ENCODE data around the gene ROR1. TPM values are rescaled to one million over a fixed set of nuclear protein-coding genes. Genes with fewer than 3 reads are reported as not detected.

ROR1 gene
- polyA plus RNA-seq, 6 donors from 2014 or later = 0.36 to 6.2 (median 1.3) TPM

DNA sequence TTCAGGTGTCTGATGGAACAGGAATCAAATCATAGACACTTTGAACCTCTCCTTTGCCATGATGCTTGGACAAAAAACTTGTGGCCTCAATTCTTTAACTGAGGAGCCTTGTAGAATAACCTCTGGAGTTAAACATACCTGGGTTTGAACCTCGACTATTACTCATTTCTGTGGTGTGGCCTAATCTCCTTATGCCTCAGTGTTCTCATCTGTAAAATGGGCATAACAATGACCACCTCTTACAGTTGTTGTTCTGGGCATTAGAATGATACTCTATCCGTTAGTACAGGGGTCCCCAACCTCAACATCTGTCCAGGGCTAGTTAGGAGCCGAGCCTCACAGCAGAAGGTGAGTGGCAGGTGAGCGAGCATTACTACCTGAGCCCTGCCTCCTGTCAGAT lies 137.2 kb downstream of the ROR1 start:
- no peak for DNase-seq
- no peaks in the 10 kb centered on the region for H3K36me3 Mint-ChIP-seq
- peaks cover 0 to 2% (median 0%) of the 10 kb centered on the region in 7 donors for H3K9me3 Mint-ChIP-seq
- no peak for ATAC-seq (ENCODE audit: low read depth in 2 of 2)
- H3K27ac Mint-ChIP-seq = no peak overlapping the region
- H3K4me1 Mint-ChIP-seq = peaks cover 0 to 5% (median 5%) of the 10 kb centered on the region in 3 donors
- peaks cover 23 to 49% (median 30%) of the 10 kb centered on the region in 3 donors for H3K27me3 Mint-ChIP-seq
- H3K4me3 Mint-ChIP-seq = no peak overlapping the region

DNA sequence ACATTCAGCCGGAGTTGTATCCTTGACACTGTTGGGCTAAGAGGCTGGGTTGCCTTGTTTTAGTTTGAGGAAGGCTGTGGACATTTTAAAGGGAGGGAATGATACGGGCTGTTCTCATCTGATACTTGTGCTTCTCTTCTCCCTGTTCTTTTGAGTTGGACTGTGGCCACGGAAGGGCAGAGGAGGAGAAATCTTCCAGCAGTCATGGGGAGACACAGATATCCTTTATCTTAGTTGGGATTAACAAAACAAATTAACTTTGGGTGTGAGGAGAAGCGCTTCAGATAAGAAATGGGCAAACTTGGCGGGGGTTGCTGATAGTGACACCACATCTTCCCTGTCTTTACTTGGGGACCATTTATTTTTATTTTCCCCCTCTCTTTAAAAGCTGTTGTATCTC lies 138.8 kb downstream of the ROR1 start:
- H3K27me3 Mint-ChIP-seq = peaks cover 23 to 44% (median 30%) of the 10 kb centered on the region in 3 donors
- H3K9me3 Mint-ChIP-seq = peaks cover 0 to 2% (median 0%) of the 10 kb centered on the region in 7 donors
- H3K36me3 Mint-ChIP-seq = no peaks in the 10 kb centered on the region
- no peak for ATAC-seq (ENCODE audit: low read depth in 2 of 2)
- H3K4me3 Mint-ChIP-seq = no peak overlapping the region
- DNase-seq = no peak
- H3K4me1 Mint-ChIP-seq = peaks cover 0 to 5% (median 5%) of the 10 kb centered on the region in 3 donors
- no peak overlapping the region for H3K27ac Mint-ChIP-seq

DNA sequence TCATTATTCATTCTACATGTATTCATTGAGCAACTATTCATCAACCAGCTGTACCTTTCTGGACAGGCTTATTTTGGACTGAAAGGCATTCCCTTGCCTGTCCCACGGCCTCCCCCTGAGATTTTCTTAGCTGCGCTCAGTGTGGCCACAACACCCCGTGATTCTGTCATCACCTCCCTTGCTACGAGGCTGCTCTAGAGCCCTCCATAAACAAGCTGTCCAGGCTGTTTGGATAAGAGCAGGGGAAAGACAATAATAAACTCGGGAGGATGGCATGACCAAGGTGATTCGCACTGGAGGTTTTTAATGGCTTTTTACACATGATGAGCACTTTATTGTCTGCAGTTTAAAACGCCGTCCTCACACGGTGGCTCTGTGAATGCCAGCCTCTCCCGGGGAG lies 139.7 kb downstream of the ROR1 start:
- ATAC-seq (ENCODE audit: low read depth in 2 of 2) = no peak
- peaks cover 0 to 5% (median 5%) of the 10 kb centered on the region in 3 donors for H3K4me1 Mint-ChIP-seq
- DNase-seq = no peak
- peak overlapping the region in 1 of 6 donors; percentile 17 for H3K27ac Mint-ChIP-seq
- H3K9me3 Mint-ChIP-seq = peaks cover 0 to 2% (median 0%) of the 10 kb centered on the region in 7 donors
- peaks cover 22 to 43% (median 30%) of the 10 kb centered on the region in 3 donors for H3K27me3 Mint-ChIP-seq
- H3K36me3 Mint-ChIP-seq = no peaks in the 10 kb centered on the region
- no peak overlapping the region for H3K4me3 Mint-ChIP-seq

DNA sequence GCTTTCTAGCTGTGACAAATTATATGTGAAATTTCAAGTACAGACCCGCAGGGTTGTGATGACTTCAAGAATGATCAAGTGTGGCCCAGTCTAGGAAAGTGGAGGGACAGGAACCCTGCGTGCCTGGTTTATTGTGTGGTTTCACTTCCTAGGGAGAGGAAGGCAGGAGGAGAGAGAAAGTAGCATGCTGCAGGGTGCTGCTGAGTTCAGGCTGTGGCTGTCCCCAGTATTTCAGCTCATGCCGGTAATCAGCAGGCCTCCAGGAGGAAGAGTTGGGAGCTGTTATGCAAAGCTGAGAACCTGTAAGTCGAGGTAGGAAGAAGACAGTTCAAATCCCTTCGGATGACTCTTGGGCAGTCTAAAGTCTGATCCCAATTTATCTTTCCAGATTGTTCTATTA lies 140.4 kb downstream of the ROR1 start:
- DNase-seq (no peak), ATAC-seq (ENCODE audit: low read depth in 2 of 2) (no peak)
- Mint-ChIP-seq H3K36me3 (no peaks in the 10 kb centered on the region), H3K4me3 (peak overlapping the region in 1 of 8 donors; percentile 53), H3K27me3 (peaks cover 16 to 36% (median 30%) of the 10 kb centered on the region in 3 donors), H3K27ac (peak overlapping the region in 2 of 6 donors; percentile 6 to 78), H3K9me3 (peaks cover 0 to 2% (median 0%) of the 10 kb centered on the region in 7 donors), H3K4me1 (peaks cover 0 to 5% (median 5%) of the 10 kb centered on the region in 3 donors)

DNA sequence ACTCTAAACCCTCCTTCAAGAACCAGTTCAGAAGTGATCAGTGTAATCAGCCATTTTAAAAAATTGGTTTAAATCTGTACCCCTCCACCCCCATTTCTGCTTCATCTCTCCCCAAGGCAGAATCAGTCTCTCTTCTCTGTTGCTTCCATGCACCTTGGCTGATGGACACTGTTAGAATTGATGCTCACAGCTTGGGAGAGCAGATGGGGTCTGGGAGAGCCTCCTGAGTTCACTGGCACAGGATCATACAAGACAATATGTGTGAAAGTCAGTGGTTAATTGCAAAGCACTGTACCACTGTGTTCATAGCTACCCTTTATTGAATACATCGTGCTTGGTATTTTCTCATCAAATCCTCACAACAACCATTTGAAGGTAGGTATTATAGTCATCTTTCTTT lies 140.9 kb downstream of the ROR1 start:
- no peak overlapping the region for H3K4me3 Mint-ChIP-seq
- H3K36me3 Mint-ChIP-seq = no peaks in the 10 kb centered on the region
- H3K9me3 Mint-ChIP-seq = peaks cover 0 to 2% (median 0%) of the 10 kb centered on the region in 7 donors
- peaks cover 0 to 5% (median 5%) of the 10 kb centered on the region in 3 donors for H3K4me1 Mint-ChIP-seq
- peaks cover 14 to 36% (median 30%) of the 10 kb centered on the region in 3 donors for H3K27me3 Mint-ChIP-seq
- DNase-seq (no peak), ATAC-seq (ENCODE audit: low read depth in 2 of 2) (no peak)
- peak overlapping the region in 1 of 6 donors; percentile 67 for H3K27ac Mint-ChIP-seq

DNA sequence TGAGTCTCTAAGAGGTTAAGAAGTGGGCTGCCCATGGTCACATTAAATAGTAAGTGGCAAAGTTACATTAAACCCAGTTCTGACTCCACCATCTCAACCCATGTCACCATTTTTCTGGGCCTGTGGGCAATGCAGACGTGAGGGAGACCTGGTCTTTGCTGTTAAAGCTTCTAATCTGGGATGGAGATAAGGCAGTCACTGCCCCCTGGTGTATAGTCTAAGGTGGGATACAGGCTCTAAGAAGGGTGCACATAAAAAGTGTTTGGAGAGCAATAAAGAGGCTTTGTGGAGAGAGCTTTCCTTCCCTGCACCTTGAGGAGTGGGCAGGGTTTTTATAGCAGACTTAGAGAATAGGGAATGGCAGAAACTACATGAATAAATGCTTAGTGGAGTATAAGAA lies 141.3 kb downstream of the ROR1 start:
- peaks cover 0 to 5% (median 5%) of the 10 kb centered on the region in 3 donors for H3K4me1 Mint-ChIP-seq
- peaks cover 12 to 37% (median 27%) of the 10 kb centered on the region in 3 donors for H3K27me3 Mint-ChIP-seq
- ATAC-seq (ENCODE audit: low read depth in 2 of 2) (peak; percentile 92 to 95), DNase-seq (peak; percentile 54)
- peaks cover 0 to 2% (median 0%) of the 10 kb centered on the region in 7 donors for H3K9me3 Mint-ChIP-seq
- no peak overlapping the region for H3K4me3 Mint-ChIP-seq
- H3K27ac Mint-ChIP-seq = no peak overlapping the region
- H3K36me3 Mint-ChIP-seq = no peaks in the 10 kb centered on the region

DNA sequence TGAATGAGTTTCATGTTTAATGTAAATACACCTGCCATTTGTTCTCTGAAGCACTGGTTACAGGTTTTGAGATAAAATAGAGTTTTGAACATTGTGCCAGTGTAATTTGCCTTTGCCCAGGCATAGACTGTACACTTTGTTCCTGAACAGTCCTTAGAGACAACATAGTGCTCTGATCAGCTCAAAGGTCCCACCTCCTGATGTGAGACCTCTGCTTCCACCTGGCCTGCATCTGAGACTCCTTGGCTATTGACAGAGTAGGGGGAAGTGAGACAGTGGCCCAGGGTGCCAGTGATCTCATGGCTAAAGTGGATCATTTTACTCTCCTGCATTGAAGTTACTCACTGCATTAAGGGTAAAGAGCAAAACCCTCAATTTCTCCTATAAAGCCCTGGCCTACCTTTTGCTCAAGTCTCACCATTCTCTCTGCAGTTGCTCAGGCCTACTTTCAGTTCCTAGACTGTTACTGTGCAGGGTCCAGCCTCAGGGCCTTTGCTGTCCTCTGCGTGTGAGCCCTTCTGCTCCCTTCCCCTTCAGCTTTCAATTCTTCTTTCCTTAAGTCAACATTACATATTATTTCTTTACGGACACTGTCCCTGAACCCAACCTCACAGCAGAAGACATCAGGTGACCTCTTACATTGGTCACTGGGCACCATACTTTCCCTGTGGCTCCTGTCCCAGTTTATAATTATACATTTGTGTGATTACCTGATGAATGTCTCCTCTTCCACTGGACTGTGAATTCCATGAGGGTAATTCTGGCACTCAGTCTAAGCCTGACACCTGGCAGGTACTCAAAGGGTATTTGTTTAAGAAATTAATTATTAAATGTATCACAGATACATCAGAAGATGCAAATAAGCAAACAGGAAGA lies 142.9 kb downstream of the ROR1 start:
- peaks cover 17 to 28% (median 19%) of the 10 kb centered on the region in 3 donors for H3K27me3 Mint-ChIP-seq
- H3K36me3 Mint-ChIP-seq = no peaks in the 10 kb centered on the region
- ATAC-seq (ENCODE audit: low read depth in 2 of 2) (no peak), DNase-seq (no peak)
- H3K9me3 Mint-ChIP-seq = peaks cover 0 to 2% (median 0%) of the 10 kb centered on the region in 7 donors
- H3K4me3 Mint-ChIP-seq = no peak overlapping the region
- peaks cover 0 to 5% (median 5%) of the 10 kb centered on the region in 3 donors for H3K4me1 Mint-ChIP-seq
- H3K27ac Mint-ChIP-seq = peak overlapping the region in 1 of 6 donors; percentile 35

DNA sequence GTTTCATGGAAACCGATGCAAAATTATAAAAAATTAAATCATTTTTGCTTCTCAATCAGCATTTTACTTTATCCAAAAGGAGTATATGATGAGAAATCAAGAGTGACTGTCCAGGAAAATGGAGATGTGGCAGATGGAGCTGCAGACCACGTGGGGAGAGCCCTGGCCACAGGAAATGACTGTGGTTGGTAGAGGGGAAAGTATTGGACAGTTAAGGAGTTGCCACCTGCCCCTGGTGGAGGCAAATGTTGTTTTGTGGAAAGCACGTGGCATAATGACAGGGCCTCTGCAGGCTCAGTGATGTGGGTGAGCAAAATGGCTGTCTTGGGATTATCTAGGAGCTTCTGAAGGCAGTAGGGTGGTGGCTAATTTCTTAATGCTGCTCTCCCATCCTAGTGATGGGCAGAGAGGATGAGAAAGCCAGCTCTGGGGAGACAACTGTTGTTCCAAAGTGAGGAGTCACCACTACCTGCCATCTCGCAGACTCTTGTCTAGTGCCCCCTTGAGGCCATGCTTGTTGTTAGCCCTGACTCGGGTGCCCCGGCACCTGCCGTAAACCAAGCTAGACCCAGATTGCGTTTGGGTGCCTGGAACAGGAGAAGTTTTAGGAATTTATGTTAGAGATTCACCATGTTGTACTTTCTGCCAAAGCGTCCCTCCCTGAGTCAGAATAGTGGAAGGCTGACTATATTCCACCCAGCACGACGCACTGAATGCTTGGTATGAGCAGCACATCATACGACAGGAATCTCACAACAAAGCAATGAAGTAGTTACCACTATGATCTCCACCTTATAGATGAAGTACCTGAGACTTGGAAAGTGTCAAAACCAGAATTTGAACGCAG lies 144.0 kb downstream of the ROR1 start:
- DNase-seq = no peak
- H3K27ac Mint-ChIP-seq = peak overlapping the region in 1 of 6 donors; percentile 46

DNA sequence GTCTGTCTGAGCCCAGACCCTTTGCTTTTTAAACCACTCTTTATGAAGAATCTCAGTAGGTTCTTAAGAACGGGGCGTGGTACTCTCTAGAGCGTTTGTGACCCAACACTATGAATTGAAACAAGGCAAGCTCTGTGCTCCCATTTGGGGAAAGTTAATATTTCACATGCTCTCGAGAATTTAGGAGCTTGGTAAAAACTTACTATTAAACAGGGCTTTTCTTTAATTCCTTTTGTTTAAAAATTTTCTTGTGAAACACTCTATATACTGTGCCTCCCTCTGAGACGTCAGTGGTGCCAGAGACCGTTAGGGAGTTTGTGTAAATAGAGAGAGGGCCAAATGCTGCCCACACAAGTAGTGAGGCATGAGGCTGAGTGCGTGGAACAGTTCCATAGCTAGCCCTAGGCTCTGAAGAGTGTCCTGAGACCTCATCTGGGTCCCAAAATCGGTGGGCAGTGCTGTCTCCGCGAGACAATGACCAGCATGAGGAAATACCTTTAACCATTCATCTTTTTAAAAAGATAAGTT lies 144.7 kb downstream of the ROR1 start:
- no peaks in the 10 kb centered on the region for H3K9me3 Mint-ChIP-seq
- no peaks in the 10 kb centered on the region for H3K36me3 Mint-ChIP-seq
- H3K27me3 Mint-ChIP-seq = peaks cover 10 to 20% (median 17%) of the 10 kb centered on the region in 3 donors
- no peak overlapping the region for H3K27ac Mint-ChIP-seq
- no peak for ATAC-seq (ENCODE audit: low read depth in 2 of 2)
- H3K4me1 Mint-ChIP-seq = peaks cover 0 to 10% (median 5%) of the 10 kb centered on the region in 3 donors
- H3K4me3 Mint-ChIP-seq = no peak overlapping the region
- no peak for DNase-seq

More for the DNA sequence above, 144.0 kb downstream of the ROR1 start:
- Mint-ChIP-seq H3K4me3 (no peak overlapping the region), H3K27me3 (peaks cover 10 to 20% (median 17%) of the 10 kb centered on the region in 3 donors), H3K36me3 (no peaks in the 10 kb centered on the region), H3K4me1 (peaks cover 0 to 10% (median 5%) of the 10 kb centered on the region in 3 donors), H3K9me3 (no peaks in the 10 kb centered on the region)
- no peak for ATAC-seq (ENCODE audit: low read depth in 2 of 2)

DNA sequence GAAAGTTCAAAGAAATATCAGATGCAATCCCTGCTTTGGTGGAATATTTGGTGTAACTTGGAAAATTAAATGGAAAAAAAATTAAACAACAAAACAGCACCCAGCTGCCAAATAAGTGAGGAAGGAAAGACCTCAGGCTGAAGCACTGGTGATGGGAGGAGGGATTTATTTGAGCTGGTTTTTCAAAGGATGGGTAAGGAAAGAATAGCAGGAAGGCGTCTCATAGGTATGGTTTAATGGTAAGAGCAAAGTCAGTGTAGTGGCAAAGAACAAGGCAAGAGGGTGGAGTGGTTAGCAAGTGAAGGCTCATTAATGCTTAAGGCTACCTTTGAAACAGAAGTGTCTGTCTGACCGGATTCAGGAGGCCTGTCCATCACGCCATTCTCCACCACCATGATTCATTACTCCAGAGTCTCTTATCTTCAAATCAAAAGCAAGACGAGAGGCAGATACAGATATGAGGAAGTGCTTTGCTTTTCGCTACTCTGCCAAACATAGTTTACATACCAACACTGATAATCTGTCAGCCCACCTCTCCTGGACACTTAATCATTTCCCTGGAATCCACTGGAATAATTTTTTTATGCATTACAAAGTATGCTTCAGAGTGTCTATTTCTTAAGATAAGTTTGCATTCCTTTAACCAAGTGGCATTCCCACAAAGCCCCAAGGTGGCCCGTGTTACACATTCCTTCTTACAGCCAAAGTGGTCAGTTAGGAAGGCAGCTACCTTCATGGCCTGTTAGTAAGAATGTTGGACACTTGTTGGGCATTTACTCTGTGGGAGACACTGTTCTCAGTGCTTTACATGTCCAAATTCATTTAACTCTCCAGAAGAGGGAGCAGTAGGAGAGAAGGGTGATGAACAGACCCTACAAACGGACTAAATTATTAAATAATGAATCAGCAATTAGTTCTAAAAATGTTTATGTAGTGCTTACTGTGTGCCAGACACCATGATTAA lies 146.6 kb downstream of the ROR1 start:
- Mint-ChIP-seq H3K36me3 (no peaks in the 10 kb centered on the region), H3K27ac (peak overlapping the region in 1 of 6 donors; percentile 9), H3K4me3 (peak overlapping the region in 1 of 8 donors; percentile 11), H3K27me3 (peaks cover 0 to 13% (median 10%) of the 10 kb centered on the region in 3 donors), H3K9me3 (peaks cover 0 to 3% (median 0%) of the 10 kb centered on the region in 7 donors), H3K4me1 (peaks cover 0 to 5% (median 0%) of the 10 kb centered on the region in 3 donors)
- DNase-seq = no peak
- no peak for ATAC-seq (ENCODE audit: low read depth in 2 of 2)

DNA sequence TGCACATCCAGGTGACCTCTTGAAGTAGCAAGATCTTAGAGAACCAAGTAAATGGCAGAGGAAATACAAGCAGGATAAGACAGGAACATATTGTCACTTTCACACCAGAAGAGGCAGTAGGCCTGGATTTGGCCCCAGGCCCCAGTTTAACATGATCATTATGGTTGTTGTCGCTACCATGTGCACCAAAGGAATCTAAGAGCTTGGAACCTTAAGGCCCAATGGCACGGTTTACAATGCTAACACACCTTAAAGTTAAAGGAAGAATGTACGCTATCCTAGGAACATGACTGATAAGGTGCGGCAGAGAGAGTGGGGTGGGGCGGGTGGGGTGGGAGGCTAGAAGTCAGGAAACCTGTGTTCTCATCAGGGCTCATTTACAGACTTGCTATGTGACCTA lies 147.5 kb downstream of the ROR1 start:
- Mint-ChIP-seq H3K9me3 (peaks cover 0 to 5% (median 0%) of the 10 kb centered on the region in 7 donors), H3K27me3 (peaks cover 0 to 13% (median 10%) of the 10 kb centered on the region in 3 donors), H3K4me3 (no peak overlapping the region), H3K4me1 (peaks cover 0 to 5% (median 0%) of the 10 kb centered on the region in 3 donors), H3K36me3 (no peaks in the 10 kb centered on the region), H3K27ac (no peak overlapping the region)
- DNase-seq (no peak), ATAC-seq (ENCODE audit: low read depth in 2 of 2) (no peak)

DNA sequence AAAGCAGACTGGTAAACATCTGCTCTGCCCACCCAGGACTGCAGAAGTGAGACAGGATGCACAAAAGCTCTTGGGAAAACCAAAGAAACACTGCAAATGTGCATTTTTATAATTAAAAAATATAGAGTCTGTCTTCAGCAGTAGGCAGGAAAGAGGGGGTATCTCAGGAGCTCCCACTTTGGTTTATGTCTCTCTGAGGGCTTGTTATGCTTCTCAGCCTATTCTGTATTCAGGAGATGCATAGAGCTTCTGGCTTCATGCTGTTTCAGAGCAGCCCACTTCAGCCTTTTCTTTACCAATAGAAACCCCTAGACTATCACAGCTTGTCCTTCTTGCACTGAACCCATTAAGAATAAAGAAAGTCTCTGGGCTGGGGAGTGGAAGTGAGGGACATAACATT lies 148.0 kb downstream of the ROR1 start:
- Mint-ChIP-seq H3K4me3 (no peak overlapping the region), H3K27me3 (peaks cover 0 to 13% (median 10%) of the 10 kb centered on the region in 3 donors), H3K9me3 (peaks cover 0 to 5% (median 0%) of the 10 kb centered on the region in 7 donors), H3K4me1 (peaks cover 0 to 5% (median 0%) of the 10 kb centered on the region in 3 donors), H3K36me3 (no peaks in the 10 kb centered on the region), H3K27ac (no peak overlapping the region)
- DNase-seq (no peak), ATAC-seq (ENCODE audit: low read depth in 2 of 2) (no peak)
